Endodermal cell (in vitro differentiated cells): ENCODE data around the gene FEM1A. TPM values are rescaled to one million over a fixed set of nuclear protein-coding genes. Genes with fewer than 3 reads are reported as not detected.

Experiments used
- DNase-seq: peaks from one replicate; pipeline ENCODE4 v3.0.0-alpha.2; 2017
- H3K27ac ChIP-seq: 2 replicates; pipeline ENCODE4 v1.5.1; 2013; ENCODE audit warnings: mild to moderate bottlenecking, low read depth, low read length, moderate library complexity
- H3K27me3 ChIP-seq: 2 replicates; pipeline ENCODE4 v1.6.1; 2013; ENCODE audit warnings: mild to moderate bottlenecking, low read length, moderate library complexity; ENCODE audit not compliant: insufficient read depth, control insufficient read depth, poor library complexity, severe bottlenecking
- H3K36me3 ChIP-seq: 2 replicates; pipeline ENCODE4 v1.7.0; 2013; ENCODE audit warnings: mild to moderate bottlenecking, low read length, moderate library complexity; ENCODE audit not compliant: control insufficient read depth, insufficient read depth
- H3K4me1 ChIP-seq: one replicate; pipeline ENCODE4 v1.7.0; 2013; ENCODE audit warnings: low read length; ENCODE audit not compliant: control insufficient read depth, insufficient read depth
- H3K4me3 ChIP-seq: 2 replicates; pipeline ENCODE4 v1.5.1; 2013; ENCODE audit warnings: mild to moderate bottlenecking, low read length, moderate library complexity
- H3K9ac ChIP-seq: 2 replicates; pipeline ENCODE4 v1.6.1; 2013; ENCODE audit warnings: mild to moderate bottlenecking, low read length, moderate library complexity; ENCODE audit not compliant: poor library complexity, severe bottlenecking; ENCODE audit errors: extremely low read depth
- H3K9me3 ChIP-seq: 2 replicates; pipeline ENCODE4 v1.6.1; 2013; ENCODE audit warnings: mild to moderate bottlenecking, low read length, moderate library complexity; ENCODE audit not compliant: control insufficient read depth
- H3K27ac Mint-ChIP-seq: 2 replicates; pipeline ENCODE4 v1.8.0; 2020; ENCODE audit warnings: mixed read lengths
- H3K27me3 Mint-ChIP-seq: 2 replicates; pipeline ENCODE4 v1.8.0; 2021; ENCODE audit warnings: mild to moderate bottlenecking, mixed read lengths; ENCODE audit not compliant: insufficient read depth
- H3K36me3 Mint-ChIP-seq: 2 replicates; pipeline ENCODE4 v1.8.0; 2020; ENCODE audit warnings: low read depth, mixed read lengths
- H3K4me1 Mint-ChIP-seq: 2 replicates; pipeline ENCODE4 v1.8.0; 2020; ENCODE audit warnings: mixed read lengths
- H3K4me3 Mint-ChIP-seq: 2 replicates; pipeline ENCODE4 v1.8.0; 2020; ENCODE audit warnings: mild to moderate bottlenecking, moderate library complexity, mixed read lengths
- H3K9me3 Mint-ChIP-seq: 2 replicates; pipeline ENCODE4 v1.8.0; 2020; ENCODE audit warnings: mild to moderate bottlenecking, mixed read lengths
- WGBS, 2 experiments: methylation state at CpG; one replicate each; pipeline versions ENCODE4 v1.1.5 to v1.1.7; 2013; ENCODE audit warnings: missing lambda C conversion rate in 2 of 2, mixed read lengths in 1 of 2; ENCODE audit not compliant: insufficient coverage in 1 of 2, insufficient read length in 1 of 2; 5-methylcytosine and 5-hydroxymethylcytosine counted together
- total RNA-seq, 2 donors: library from RNA; stranded (reverse); fragmentation: NEBNext Ultra II Directional in 1 of 2; extraction: Animal tissue kit (Norgen Biotek cat#: 25700) in 1 of 2; gene quantifications; 2 replicates in 1 of 2; 3 replicates in 1 of 2; pipeline ENCODE4 v1.2.1, GENCODE V29; 2021
- TF ChIP-seq, protein P1 (sequence below): fragments of 200-600 bp; sonication (generic); conservative IDR thresholded peaks from 2 replicates; pipeline ENCODE4 v1.5.0; 2021; ENCODE audit warnings: antibody characterized with exemption, mild to moderate bottlenecking

Gene FEM1A
- total RNA-seq, 2 donors from 2014 or later, result 15.8 to 16.0 TPM

DNA sequence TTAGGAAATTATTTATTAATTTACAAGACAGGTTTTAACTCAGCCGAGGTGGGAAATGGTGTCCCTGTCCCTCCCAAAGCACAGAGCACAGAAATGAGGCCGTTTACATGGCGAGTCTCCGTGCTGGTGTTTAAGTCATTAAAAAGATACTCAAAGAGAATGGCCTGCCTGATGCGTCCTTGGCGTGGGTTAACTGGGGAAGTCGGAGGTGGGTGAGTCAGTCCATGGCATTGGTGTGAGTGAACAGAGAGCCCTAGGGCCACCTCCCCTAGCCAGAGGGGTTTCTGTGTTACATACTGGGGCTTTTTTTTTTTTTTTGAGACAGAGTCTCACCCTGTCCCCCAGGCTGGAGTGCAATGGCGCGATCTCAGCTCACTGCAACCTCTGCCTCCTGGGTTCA lies 3.9 kb downstream of the FEM1A start:
- H3K27ac Mint-ChIP-seq, result peak overlapping the region; percentile 86
- peaks cover 25% of the 10 kb centered on the region for H3K36me3 ChIP-seq
- no peak for DNase-seq

DNA sequence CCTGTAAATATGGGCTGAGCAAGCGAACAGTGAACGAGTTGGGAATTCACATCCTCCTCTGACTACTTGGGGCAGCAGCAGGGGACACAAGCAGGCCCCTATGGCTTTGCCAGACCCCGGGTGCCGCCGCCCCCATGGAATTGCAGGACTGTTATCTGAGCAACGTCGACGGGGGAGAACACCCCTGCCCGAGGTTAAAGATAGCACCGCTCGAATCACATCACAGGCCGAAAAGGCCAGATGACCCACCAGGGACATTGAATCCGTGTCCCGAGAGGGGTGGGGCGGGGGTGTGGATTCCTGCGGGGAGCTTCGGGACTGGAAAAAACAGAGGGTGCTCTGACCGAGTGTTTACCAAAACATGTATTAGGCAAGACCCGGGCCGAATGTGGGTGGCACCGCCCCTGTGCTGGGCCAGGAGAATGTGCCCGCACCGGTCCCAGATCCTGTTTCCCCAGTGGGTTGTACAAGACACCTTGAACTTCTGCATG lies 9.1 kb downstream of the FEM1A start:
- WGBS, 2 experiments, result 85 to 93% methylated on average over 17 to 23 of the region's 23 CpGs
- no peak overlapping the region for H3K9ac ChIP-seq
- H3K4me3 ChIP-seq, result no peak overlapping the region
- peaks cover 22% of the 10 kb centered on the region for H3K36me3 Mint-ChIP-seq
- H3K4me1 Mint-ChIP-seq, result peaks cover 1% of the 10 kb centered on the region
- H3K4me1 ChIP-seq, result no peaks in the 10 kb centered on the region
- no peaks in the 10 kb centered on the region for H3K27me3 ChIP-seq
- TF ChIP-seq, protein P1, sequence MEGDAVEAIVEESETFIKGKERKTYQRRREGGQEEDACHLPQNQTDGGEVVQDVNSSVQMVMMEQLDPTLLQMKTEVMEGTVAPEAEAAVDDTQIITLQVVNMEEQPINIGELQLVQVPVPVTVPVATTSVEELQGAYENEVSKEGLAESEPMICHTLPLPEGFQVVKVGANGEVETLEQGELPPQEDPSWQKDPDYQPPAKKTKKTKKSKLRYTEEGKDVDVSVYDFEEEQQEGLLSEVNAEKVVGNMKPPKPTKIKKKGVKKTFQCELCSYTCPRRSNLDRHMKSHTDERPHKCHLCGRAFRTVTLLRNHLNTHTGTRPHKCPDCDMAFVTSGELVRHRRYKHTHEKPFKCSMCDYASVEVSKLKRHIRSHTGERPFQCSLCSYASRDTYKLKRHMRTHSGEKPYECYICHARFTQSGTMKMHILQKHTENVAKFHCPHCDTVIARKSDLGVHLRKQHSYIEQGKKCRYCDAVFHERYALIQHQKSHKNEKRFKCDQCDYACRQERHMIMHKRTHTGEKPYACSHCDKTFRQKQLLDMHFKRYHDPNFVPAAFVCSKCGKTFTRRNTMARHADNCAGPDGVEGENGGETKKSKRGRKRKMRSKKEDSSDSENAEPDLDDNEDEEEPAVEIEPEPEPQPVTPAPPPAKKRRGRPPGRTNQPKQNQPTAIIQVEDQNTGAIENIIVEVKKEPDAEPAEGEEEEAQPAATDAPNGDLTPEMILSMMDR, result no peak
- H3K36me3 ChIP-seq, result peaks cover 9% of the 10 kb centered on the region
- no peak overlapping the region for H3K27ac Mint-ChIP-seq
- no peak overlapping the region for H3K27ac ChIP-seq
- no peaks in the 10 kb centered on the region for H3K9me3 Mint-ChIP-seq
- no peaks in the 10 kb centered on the region for H3K27me3 Mint-ChIP-seq
- H3K4me3 Mint-ChIP-seq, result no peak overlapping the region
- H3K9me3 ChIP-seq, result no peaks in the 10 kb centered on the region
- no peak for DNase-seq

More for the DNA sequence above, 3.9 kb downstream of the FEM1A start:
- H3K9ac ChIP-seq, result no peak overlapping the region
- no peak overlapping the region for H3K27ac ChIP-seq
- Mint-ChIP-seq H3K9me3 (no peaks in the 10 kb centered on the region), H3K27me3 (no peaks in the 10 kb centered on the region), H3K4me3 (no peak overlapping the region), H3K4me1 (peaks cover 12% of the 10 kb centered on the region), H3K36me3 (peaks cover 47% of the 10 kb centered on the region)
- no peaks in the 10 kb centered on the region for H3K9me3 ChIP-seq
- no peaks in the 10 kb centered on the region for H3K27me3 ChIP-seq
- H3K4me1 ChIP-seq, result peaks cover 5% of the 10 kb centered on the region
- 94 to 95% methylated on average over 7 to 9 of the region's 9 CpGs for WGBS, 2 experiments
- TF ChIP-seq, protein P1, result no peak
- peak overlapping the region; percentile 59 for H3K4me3 ChIP-seq

DNA sequence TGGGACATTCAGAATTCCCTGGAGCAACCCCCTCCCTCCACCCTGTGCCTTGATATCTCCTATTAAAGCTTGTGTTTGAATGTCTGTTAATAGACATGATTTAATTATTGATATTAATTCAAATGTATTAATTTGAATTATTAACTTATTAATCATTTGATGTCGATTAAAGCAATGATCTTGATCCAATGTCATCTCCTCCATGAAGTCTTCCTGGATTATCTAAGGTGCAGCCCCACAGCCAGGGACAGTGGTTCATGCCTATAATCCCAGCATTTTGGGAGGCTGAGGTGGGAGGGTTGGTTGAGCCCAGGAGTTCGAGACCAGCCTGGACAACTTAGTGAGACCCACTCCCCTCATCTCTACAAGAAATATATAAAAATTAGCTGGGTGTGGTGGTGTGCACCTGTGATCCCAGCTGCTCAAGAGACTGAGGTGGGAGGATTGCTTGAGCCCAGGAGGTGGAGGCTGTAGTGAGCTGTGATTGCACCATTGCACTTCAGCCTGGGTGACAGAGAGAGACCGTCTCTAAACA lies 9.6 kb downstream of the FEM1A start:
- WGBS, 2 experiments, result 86 to 96% methylated on average over 1 to 2 of the region's 3 CpGs
- no peak for DNase-seq
- H3K27ac Mint-ChIP-seq, result no peak overlapping the region
- TF ChIP-seq, protein P1, result no peak
- Histone ChIP-seq H3K27me3 (no peaks in the 10 kb centered on the region), H3K36me3 (peaks cover 7% of the 10 kb centered on the region), H3K9me3 (no peaks in the 10 kb centered on the region), H3K4me3 (no peak overlapping the region), H3K9ac (no peak overlapping the region), H3K27ac (no peak overlapping the region), H3K4me1 (no peaks in the 10 kb centered on the region)
- H3K27me3 Mint-ChIP-seq, result no peaks in the 10 kb centered on the region
- H3K4me3 Mint-ChIP-seq, result no peak overlapping the region
- H3K36me3 Mint-ChIP-seq, result peaks cover 22% of the 10 kb centered on the region
- no peaks in the 10 kb centered on the region for H3K9me3 Mint-ChIP-seq
- H3K4me1 Mint-ChIP-seq, result peaks cover 1% of the 10 kb centered on the region
